ENCODE results near the gene CHURC1.

The CHURC1 gene

DNA sequence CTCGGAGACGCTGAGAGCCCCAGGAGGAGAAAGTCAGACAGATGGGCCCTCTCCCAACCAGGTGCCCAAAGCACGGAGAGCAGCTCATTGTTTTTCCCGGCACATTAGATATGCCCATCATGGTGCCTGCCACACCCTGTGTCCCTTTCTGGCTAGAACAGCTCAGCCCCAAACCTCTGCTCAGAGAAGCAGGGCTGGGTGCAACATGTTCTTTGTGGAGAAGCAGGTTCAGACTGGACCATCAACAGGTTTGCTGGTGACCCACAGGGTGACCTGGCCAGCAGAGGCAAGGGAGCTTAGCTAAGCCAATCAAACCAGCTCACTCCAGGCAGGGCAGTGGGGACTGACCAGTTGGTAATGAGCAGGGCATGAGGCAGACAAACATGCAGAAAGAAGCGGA, 44.5 kb downstream of the CHURC1 start:
- no peak for DNase-seq

DNA sequence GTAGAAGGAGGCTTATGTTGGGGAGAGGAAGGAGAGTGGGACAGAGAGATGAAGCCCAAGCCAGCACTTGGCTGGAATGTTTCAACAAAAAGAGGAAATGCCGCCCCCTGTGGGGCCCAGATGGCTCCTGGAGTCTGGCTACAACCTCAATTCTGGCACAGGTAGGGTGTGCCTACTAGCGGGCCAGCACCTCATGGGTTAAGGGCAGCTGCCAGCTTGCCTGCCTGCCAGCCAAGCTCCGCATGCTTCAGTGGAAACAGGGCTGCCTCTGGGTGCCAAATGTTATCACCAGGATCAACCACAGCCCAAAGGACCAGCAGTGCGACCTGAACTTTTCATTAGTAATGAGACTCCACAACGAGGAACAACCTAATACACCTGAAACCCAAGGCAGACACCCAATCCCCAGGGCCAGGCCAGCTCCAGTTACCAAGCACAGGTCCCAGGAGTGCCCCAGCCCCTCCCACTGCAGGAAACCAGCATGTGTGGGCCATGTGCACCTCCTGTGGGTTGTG, 46.6 kb downstream of the CHURC1 start:
- no peak for DNase-seq

DNA sequence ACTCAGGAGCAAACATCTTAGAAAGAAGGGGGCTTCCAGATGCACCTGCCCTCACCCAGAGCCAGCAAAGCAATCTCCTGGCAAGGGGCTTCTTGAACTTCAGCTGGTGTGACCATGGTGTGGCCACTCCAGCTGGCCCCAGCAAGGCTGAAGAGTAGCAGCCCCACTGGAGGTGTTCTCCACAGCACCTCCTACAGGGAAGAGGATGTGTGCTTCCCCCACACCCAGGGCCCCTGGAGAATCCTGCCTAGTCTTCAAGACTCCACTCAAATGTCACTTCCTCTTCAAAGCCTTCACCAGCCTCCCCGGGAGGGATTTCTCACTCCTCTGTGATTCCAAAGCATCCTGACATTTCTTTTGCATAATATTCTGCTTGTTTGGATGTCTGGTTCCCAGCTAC, 49.4 kb downstream of the CHURC1 start:
- no peak for DNase-seq

DNA sequence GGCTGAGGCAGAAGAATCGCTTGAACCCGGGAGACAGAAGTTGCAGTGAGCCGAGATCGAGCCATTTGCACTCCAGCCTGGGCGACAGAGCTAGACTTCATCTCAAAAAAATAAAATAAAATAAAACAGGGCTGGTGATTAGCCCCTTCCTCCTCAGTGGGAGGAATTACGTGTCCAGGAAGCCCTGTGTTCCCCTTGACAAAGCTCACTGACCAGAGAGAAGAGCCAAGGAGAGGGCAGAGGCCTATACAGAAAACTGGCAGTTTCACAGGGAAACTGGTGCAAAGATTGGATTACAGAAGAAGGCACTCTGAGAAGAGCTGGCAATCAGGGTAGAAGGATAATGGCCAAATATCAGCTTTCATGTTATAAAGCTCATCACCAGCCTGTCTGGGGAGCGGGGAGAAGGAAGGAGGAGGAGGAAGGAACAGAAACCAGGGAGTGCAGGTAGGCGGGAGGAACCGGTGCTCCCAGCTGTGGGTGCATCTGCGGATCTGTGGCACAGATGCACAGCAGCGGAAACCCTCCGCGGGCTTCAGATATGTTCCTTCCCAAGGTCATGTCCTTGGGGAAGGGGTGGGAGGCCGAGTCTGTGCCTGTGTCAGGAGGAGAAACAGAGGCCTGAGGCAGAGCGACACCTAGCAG, 51.2 kb downstream of the CHURC1 start:
- DNase-seq: no peak

DNA sequence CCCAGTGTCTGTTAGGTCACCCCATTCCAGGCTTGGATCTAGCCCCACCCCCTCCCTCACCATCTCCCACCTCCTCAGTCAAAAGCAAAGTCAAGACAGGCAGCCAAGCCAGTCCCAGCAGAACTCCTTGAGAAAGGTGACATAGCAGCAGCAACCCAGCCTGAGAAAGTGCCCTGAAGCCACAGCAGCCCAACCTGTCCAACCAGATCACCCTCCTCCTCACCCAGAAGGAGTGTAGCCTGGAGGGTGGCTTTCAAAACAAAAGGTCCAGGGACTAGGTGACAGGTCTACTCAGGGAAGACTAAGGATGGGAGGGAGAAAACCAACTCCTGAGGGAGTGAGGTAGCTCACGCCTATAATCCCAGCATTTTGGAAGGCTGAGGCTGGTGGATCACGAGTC, 52.7 kb downstream of the CHURC1 start:
- no peak for DNase-seq

- no peak for DNase-seq
These were observed 53.9 kb downstream of the CHURC1 start for GRCh38 chr14:64968167-64968566.

GRCh38 chr14:64968651-64969050, 54.4 kb downstream of the CHURC1 start:
- no peak for DNase-seq

GRCh38 chr14:64970041-64970440, 55.8 kb downstream of the CHURC1 start:
- no peak for DNase-seq

DNA sequence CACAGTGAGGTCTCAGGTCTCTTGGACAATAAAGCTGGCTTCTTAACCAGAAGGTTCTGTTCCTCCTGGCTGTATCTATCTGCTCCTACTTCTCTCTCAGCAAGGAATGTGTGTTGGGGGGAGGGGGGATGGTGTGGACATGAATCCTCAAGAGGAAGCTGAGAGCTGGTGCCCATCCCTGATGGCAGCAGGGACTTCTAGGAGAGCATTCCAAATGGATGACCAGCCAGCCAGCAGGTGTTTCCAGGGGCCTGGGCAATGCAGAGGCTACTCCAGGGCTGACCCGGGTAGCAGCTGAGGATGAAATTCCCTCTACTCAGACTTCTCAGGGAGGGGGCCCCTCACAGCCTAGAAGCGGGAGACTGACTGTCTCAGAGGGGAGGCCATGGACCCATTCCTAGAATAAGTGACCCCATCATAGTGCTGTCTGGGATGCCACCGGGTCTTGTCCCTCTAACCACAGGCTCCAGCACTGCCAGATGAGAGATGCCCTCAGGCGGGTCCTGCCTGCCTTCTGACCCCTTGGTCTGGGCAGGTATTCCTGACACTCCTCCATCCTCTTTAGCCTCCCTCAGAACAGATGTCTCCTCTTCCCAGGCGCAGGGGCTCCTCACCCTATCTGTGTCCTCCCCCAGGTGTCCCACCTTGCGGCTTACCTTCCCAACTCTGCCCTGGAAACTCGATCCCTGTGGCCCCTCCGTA, 56.7 kb downstream of the CHURC1 start:
- DNase-seq: no peak

GRCh38 chr14:64971491-64971942, 57.3 kb downstream of the CHURC1 start:
- DNase-seq: no peak

- peak; percentile 53 for DNase-seq
These were observed 57.9 kb downstream of the CHURC1 start, which contains the start of gene RAB15 for GRCh38 chr14:64971943-64972791. TSS of gene RAB15 (minus strand) at chr14:64972336. CDS start at chr14:64972076, 260 bp downstream.

GRCh38 chr14:64973026-64973442, 58.8 kb downstream of the CHURC1 start:
- no peak for DNase-seq

- no peak for DNase-seq
These were observed 59.6 kb downstream of the CHURC1 start for GRCh38 chr14:64973826-64974225.

- DNase-seq: no peak
These were observed 60.3 kb downstream of the CHURC1 start for GRCh38 chr14:64974563-64974962.

DNA sequence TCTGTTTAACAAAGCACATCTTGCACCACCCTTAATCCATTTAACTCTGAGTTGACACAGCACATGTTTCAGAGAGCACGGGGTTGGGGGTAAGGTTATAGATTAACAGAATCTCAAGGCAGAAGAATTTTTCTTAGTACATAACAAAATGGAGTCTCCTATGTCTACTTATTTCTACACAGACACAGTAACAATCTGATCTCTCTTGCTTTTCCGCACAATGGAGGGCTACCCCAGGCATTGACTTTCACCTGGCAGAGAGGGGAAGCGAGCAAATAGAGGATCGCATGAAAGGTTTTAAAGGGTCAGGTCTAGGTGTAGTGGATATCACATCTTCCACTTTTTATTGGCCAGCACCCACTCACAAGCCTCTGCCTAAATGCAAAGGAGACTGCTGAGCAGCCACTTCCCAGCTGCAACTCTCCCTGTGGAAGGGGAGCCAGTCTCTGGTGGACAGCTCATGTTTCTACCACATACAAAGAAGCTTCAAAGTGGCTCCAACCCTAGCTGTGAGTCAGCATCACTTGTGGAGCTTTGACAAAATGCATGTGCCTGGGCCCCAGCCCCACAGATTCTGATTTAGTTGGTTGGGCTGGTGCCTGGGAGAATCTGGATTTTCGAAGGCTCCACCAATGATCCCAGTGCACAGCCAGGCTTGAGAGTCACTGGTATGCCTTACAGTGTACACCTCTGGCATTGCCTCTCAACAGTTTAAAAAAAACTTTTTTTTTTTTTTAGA, 65.2 kb downstream of the CHURC1 start:
- no peak for DNase-seq

DNA sequence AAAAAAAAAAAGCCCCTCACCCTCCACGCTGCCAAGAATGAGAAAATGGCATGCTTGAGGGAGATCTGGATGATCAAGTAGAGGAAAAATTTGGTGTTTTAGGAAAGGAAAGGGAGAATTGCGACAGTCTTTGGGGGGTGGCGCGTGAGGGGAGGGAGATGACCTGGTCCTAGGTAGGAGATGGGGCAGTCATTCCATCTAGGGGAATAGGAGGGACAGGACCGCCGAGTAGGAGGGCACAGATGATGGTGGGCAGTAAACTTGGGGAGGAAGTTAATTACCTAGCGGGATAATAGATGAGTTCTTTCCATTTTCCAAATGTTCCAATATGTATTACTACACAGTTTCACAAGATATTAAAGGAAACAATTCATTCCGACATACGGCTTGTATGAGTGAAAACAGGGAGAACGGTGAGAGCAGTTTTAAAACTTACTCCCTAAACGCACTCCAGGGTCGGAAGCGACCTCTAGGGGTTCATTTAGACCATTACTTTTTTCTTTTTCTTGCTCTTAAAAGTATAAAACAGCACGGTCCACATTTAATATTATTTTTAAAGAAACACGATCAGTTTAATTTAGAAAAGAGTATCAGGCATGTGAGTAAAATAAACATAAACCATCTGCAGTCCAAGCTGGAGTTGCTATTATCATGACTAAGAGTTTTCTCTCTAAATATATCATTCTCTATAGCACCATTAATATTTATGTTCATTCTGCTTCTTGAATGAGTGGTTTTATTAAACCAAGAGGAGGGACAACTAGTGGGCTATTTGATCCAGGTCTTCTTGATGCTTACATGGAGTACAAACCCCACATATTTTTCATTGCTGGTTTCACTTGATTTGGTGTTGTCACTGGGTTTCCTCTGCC, 69.4 kb downstream of the CHURC1 start:
- peak; percentile 72 for DNase-seq
